Neuronal stem cell (in vitro differentiated cells): ENCODE results near the gene TCEAL1.
"Not testable (repeated sequence)": the region's sequence is repeated elsewhere in the genome, so short reads cannot be mapped to it uniquely, and the experiment has no call there.

Experiments used
- DNase-seq: peaks from one replicate; pipeline ENCODE4 v3.0.0-alpha.2; 2013; ENCODE audit warnings: low spot score
- H2AFZ ChIP-seq: one replicate; pipeline ENCODE4 v1.6.1; 2013; ENCODE audit warnings: mild to moderate bottlenecking, low read length, inconsistent platforms
- H2AK5ac ChIP-seq: 2 replicates; pipeline ENCODE4 v1.6.1; 2013; ENCODE audit warnings: low read depth, mild to moderate bottlenecking, inconsistent platforms, low read length, moderate library complexity, mixed read lengths
- H2BK120ac ChIP-seq: 2 replicates; pipeline ENCODE4 v1.6.1; 2013; ENCODE audit warnings: low read depth, mild to moderate bottlenecking, inconsistent platforms, low read length, moderate library complexity, mixed read lengths
- H2BK12ac ChIP-seq: one replicate; pipeline ENCODE4 v1.6.1; 2013; ENCODE audit warnings: low read length, inconsistent platforms
- H2BK15ac ChIP-seq: 2 replicates; pipeline ENCODE4 v1.6.1; 2013; ENCODE audit warnings: mild to moderate bottlenecking, low read length, inconsistent platforms, mixed read lengths
- H2BK5ac ChIP-seq: one replicate; pipeline ENCODE4 v1.6.1; 2013; ENCODE audit warnings: inconsistent platforms, mild to moderate bottlenecking, low read length, moderate library complexity
- H3K14ac ChIP-seq: one replicate; pipeline ENCODE4 v1.6.1; 2013; ENCODE audit warnings: low read length, inconsistent platforms
- H3K18ac ChIP-seq: 2 replicates; pipeline ENCODE4 v1.6.1; 2013; ENCODE audit warnings: low read length, inconsistent platforms
- H3K23ac ChIP-seq: 2 replicates; pipeline ENCODE4 v1.6.1; 2013; ENCODE audit warnings: low read depth, mild to moderate bottlenecking, mixed read lengths, low read length, inconsistent platforms; ENCODE audit not compliant: poor library complexity
- H3K27ac ChIP-seq: replicated peaks from 3 replicates; pipeline ENCODE4 v1.5.1; 2013; ENCODE audit warnings: low read length, inconsistent platforms
- H3K27me3 ChIP-seq, 3 experiments: 2 replicates each; pipeline ENCODE4 v1.6.1; 2013; ENCODE audit warnings: low read length in 3 of 3, mild to moderate bottlenecking in 2 of 3, inconsistent platforms in 1 of 3, low read depth in 1 of 3, mixed read lengths in 1 of 3, moderate library complexity in 1 of 3; ENCODE audit not compliant: control insufficient read depth in 3 of 3, insufficient read depth in 3 of 3
- H3K36me3 ChIP-seq, 2 donors: replicated peaks in 1 of 2; 2 replicates each; pipeline ENCODE4 v1.6.1; 2013; ENCODE audit warnings: low read length in 2 of 2; ENCODE audit not compliant: control insufficient read depth in 2 of 2, insufficient read depth in 2 of 2
- H3K4ac ChIP-seq: 2 replicates; pipeline ENCODE4 v1.6.1; 2013; ENCODE audit warnings: inconsistent platforms, mild to moderate bottlenecking, low read length, moderate library complexity
- H3K4me1 ChIP-seq, 2 donors: 1 replicate in 1 of 2; 2 replicates in 1 of 2; pipeline ENCODE4 v1.6.1; 2013; ENCODE audit warnings: low read length in 2 of 2, low read depth in 1 of 2; ENCODE audit not compliant: control insufficient read depth in 2 of 2, insufficient read depth in 1 of 2
- H3K4me2 ChIP-seq: one replicate; pipeline ENCODE4 v1.6.1; 2013; ENCODE audit warnings: mild to moderate bottlenecking, low read length, inconsistent platforms; ENCODE audit not compliant: insufficient read depth, poor library complexity, severe bottlenecking
- H3K4me3 ChIP-seq, 2 donors: 2 replicates each; pipeline ENCODE4 v1.5.1; 2013; ENCODE audit warnings: low read length in 2 of 2, mild to moderate bottlenecking in 2 of 2, inconsistent platforms in 1 of 2, moderate library complexity in 1 of 2
- H3K79me1 ChIP-seq: one replicate; pipeline ENCODE4 v1.6.1; 2013; ENCODE audit warnings: low read depth, mild to moderate bottlenecking, inconsistent platforms, low read length, moderate library complexity
- H3K9ac ChIP-seq: one replicate; pipeline ENCODE4 v1.6.1; 2013; ENCODE audit warnings: mild to moderate bottlenecking, low read depth, low read length, inconsistent platforms; ENCODE audit not compliant: poor library complexity
- H3K9me3 ChIP-seq, 2 donors: replicated peaks in 1 of 2; 2 replicates each; pipeline versions ENCODE3 to v1.6.1; 2013; ENCODE audit warnings: low read length in 2 of 2, mild to moderate bottlenecking in 2 of 2, inconsistent platforms in 1 of 2, low read depth in 1 of 2, mixed read lengths in 1 of 2, moderate library complexity in 1 of 2; ENCODE audit not compliant: control insufficient read depth in 2 of 2, insufficient read depth in 1 of 2
- H4K8ac ChIP-seq: one replicate; pipeline ENCODE4 v1.6.1; 2013; ENCODE audit warnings: low read depth, mild to moderate bottlenecking, inconsistent platforms, low read length, moderate library complexity
- H4K91ac ChIP-seq: one replicate; pipeline ENCODE4 v1.6.1; 2013; ENCODE audit warnings: low read length, low read depth, mild to moderate bottlenecking, inconsistent platforms; ENCODE audit not compliant: poor library complexity
- WGBS, 2 donors: extraction: QIAGEN DNeasy Blood & Tissue Kit; methylation state at CpG; one replicate each; pipeline ENCODE4 v1.1.7; 2013; ENCODE audit warnings: missing lambda C conversion rate in 2 of 2, mixed read lengths in 1 of 2; ENCODE audit not compliant: insufficient read length in 2 of 2, insufficient replicate concordance in 1 of 2; ENCODE audit errors: extremely low coverage in 2 of 2; 5-methylcytosine and 5-hydroxymethylcytosine counted together

TCEAL1 gene

GRCh38 chrX:103635436-103635835, 6.7 kb downstream of the TCEAL1 start:
- Histone ChIP-seq H3K14ac (no peak overlapping the region), H3K4me2 (no peak overlapping the region), H3K18ac (no peak overlapping the region), H3K27ac (no peak overlapping the region), H2BK120ac (no peak overlapping the region), H2BK5ac (no peak overlapping the region), H3K9ac (no peak overlapping the region), H4K8ac (no peak overlapping the region), H3K4ac (no peak overlapping the region), H2BK12ac (no peak overlapping the region), H2AFZ (no peak overlapping the region), H3K9me3 (no peaks in the 10 kb centered on the region), H2AK5ac (no peak overlapping the region), H4K91ac (no peak overlapping the region), H2BK15ac (no peak overlapping the region), H3K36me3 (no peaks in the 10 kb centered on the region), H3K4me3 (no peak overlapping the region), H3K27me3 (no peaks in the 10 kb centered on the region), H3K4me1 (peaks cover 5 to 7% of the 10 kb centered on the region in 2 donors), H3K23ac (no peak overlapping the region), H3K79me1 (no peaks in the 10 kb centered on the region)
- no peak for DNase-seq
- no CpG with 5 or more reads among the region's 2 CpGs for WGBS, 2 donors

- Histone ChIP-seq H3K36me3 (no peaks in the 10 kb centered on the region), H2BK12ac (no peak overlapping the region), H4K8ac (no peak overlapping the region), H3K14ac (no peak overlapping the region), H3K4me3 (no peak overlapping the region), H2AK5ac (no peak overlapping the region), H3K79me1 (no peaks in the 10 kb centered on the region), H3K9ac (no peak overlapping the region), H3K27ac (no peak overlapping the region), H4K91ac (no peak overlapping the region), H3K4ac (no peak overlapping the region), H2AFZ (peak overlapping the region; percentile 68), H3K27me3 (peaks cover 0 to 4% (median 0%) of the 10 kb centered on the region in 3 experiments), H2BK120ac (no peak overlapping the region), H3K4me2 (no peak overlapping the region), H2BK15ac (no peak overlapping the region), H3K18ac (no peak overlapping the region), H2BK5ac (no peak overlapping the region), H3K23ac (no peak overlapping the region), H3K9me3 (no peaks in the 10 kb centered on the region), H3K4me1 (peaks cover 5 to 9% of the 10 kb centered on the region in 2 donors)
- WGBS, 2 donors, result no CpG with 5 or more reads among the region's 2 CpGs
- DNase-seq, result no peak
Measured at GRCh38 chrX:103637604-103638338, 9.0 kb downstream of the TCEAL1 start.

GRCh38 chrX:103638479-103639346, 9.9 kb downstream of the TCEAL1 start:
- H4K91ac ChIP-seq, H3K4ac ChIP-seq, H2AK5ac ChIP-seq, H3K4me3 ChIP-seq, H3K27me3 ChIP-seq, H3K9me3 ChIP-seq, H3K23ac ChIP-seq, H3K14ac ChIP-seq, H3K9ac ChIP-seq, H2BK15ac ChIP-seq, H3K4me1 ChIP-seq, H3K79me1 ChIP-seq, H2BK120ac ChIP-seq, H3K18ac ChIP-seq, H2BK5ac ChIP-seq, H2BK12ac ChIP-seq, H3K36me3 ChIP-seq, H4K8ac ChIP-seq: not testable (repeated sequence)
- peak overlapping the region; percentile 25 for H3K4me2 ChIP-seq
- WGBS, 2 donors, result no CpG with 5 or more reads among the region's 6 CpGs
- H3K27ac ChIP-seq, result peak overlapping the region; percentile 56
- peak overlapping the region; percentile 68 for H2AFZ ChIP-seq
- DNase-seq, result peak; percentile 45
